GM04504 (cell line): ENCODE data around the gene HID1.
"Not testable (repeated sequence)": the region's sequence is repeated elsewhere in the genome, so short reads cannot be mapped to it uniquely, and the experiment has no call there.

Source experiments
- DNase-seq: peaks from one replicate; pipeline ENCODE4 v3.0.0-alpha.2; 2012; ENCODE audit warnings: low read depth

The HID1 gene

GRCh38 chr17:74921769-74922168 is 50.8 kb downstream of the HID1 start:
- DNase-seq, result no peak

GRCh38 chr17:74921026-74921681 is 51.4 kb downstream of the HID1 start:
- DNase-seq, result no peak

- no peak for DNase-seq
Measured at GRCh38 chr17:74920642-74921025, 51.9 kb downstream of the HID1 start.

GRCh38 chr17:74920306-74920620 is 52.3 kb downstream of the HID1 start:
- DNase-seq, result no peak

- no peak for DNase-seq
Measured at GRCh38 chr17:74919440-74920305, 52.9 kb downstream of the HID1 start.

- DNase-seq, result no peak
Measured at GRCh38 chr17:74918906-74919305, 53.7 kb downstream of the HID1 start.

- no peak for DNase-seq
Measured at GRCh38 chr17:74917430-74917829, 55.1 kb downstream of the HID1 start.

- DNase-seq, result no peak
Measured at GRCh38 chr17:74916851-74917199, 55.7 kb downstream of the HID1 start.

- no peak for DNase-seq
Measured at GRCh38 chr17:74916136-74916850, 56.3 kb downstream of the HID1 start.

- DNase-seq, result not testable (repeated sequence)
Measured at GRCh38 chr17:74911423-74911822, 61.1 kb downstream of the HID1 start.

- DNase-seq, result not testable (repeated sequence)
Measured at GRCh38 chr17:74909097-74909496, 63.5 kb downstream of the HID1 start.

- DNase-seq, result no peak
Measured at GRCh38 chr17:74907012-74907411, 65.5 kb downstream of the HID1 start.

- not testable (repeated sequence) for DNase-seq
Measured at GRCh38 chr17:74906214-74906793, 66.3 kb downstream of the HID1 start.

- DNase-seq, result no peak
Measured at GRCh38 chr17:74904687-74905409, 67.7 kb downstream of the HID1 start.

GRCh38 chr17:74903671-74904070 is 68.9 kb downstream of the HID1 start:
- no peak for DNase-seq

GRCh38 chr17:74903034-74903433 is 69.5 kb downstream of the HID1 start:
- no peak for DNase-seq

GRCh38 chr17:74901353-74902135 is 71.0 kb downstream of the HID1 start:
- DNase-seq, result no peak
